Stimulated activated CD4-positive, alpha-beta T cell treated with anti-CD3 and anti-CD28 coated beads, Interleukin-4, amount 100 ng/mL, for 1 hour (primary cell): ENCODE data around the gene ZP2.
"Not testable (repeated sequence)": the region's sequence is repeated elsewhere in the genome, so short reads cannot be mapped to it uniquely, and the experiment has no call there.

Experiments used
- DNase-seq: peaks from one replicate; pipeline ENCODE4 v3.0.0-alpha.2; 2020

Gene ZP2

DNA sequence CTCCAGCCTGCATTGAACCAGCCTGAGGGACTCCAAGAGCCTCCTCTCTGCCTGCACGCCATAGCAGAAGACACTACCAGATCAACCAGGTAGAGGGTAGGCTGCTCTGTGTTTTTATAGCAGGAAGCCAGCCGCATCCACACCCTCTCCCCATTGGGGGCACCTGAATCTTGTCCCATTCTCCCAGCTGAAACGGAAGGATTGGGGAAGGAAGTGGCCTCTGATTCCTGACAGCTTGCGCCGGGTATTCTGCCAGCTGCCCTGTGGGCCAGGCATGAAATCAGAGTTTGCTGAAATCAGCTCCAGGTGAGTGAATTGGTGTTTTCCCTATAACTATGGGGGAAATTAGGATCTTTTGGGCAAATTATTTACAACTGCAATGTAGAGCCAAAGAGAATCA is at the start of gene ZP2:
Gene ZP2, minus strand, starts transcription at position 89 of the 400 bp plus-strand sequence. Its CDS starts 27 bp downstream, at position 62.
- no peak for DNase-seq

DNA sequence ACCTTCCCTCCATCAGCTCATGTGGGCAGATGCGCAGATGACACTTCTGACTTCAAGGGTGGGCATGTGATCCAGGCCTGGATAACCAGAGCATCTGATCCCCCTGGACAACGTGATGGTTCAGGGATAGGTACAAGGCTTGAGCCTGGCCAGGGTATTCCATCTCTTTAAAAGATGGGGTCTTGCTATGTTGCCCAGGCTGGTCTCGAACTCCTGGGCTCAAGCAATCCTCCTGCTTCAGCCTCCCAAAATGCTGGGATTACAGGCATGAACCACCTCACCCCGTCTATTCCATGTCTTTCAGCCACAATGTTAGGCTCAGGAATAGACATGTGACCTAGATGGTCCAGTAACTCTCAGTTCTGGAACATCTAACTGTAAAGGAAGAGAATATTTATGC is 45.9 kb upstream of the ZP2 start:
- no peak for DNase-seq

DNA sequence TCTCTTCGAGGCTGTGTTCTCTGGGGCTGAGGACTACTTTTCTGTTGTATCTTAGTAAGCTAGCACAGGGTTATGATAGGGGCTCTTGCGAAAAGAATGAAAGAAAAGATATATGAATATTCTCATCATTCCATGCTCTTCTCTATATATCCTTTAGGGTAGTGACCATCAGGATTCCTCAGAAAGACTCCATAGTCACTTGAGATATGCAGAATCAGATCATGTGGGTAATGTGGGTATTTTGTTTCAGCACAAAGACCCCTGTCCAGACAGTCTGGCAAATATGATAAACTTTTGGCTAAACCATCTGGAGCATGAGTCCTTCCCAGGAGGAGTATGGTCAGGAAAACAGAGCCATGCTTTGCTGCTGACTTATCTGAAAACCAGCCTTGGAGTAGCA is 45.3 kb upstream of the ZP2 start:
- no peak for DNase-seq

DNA sequence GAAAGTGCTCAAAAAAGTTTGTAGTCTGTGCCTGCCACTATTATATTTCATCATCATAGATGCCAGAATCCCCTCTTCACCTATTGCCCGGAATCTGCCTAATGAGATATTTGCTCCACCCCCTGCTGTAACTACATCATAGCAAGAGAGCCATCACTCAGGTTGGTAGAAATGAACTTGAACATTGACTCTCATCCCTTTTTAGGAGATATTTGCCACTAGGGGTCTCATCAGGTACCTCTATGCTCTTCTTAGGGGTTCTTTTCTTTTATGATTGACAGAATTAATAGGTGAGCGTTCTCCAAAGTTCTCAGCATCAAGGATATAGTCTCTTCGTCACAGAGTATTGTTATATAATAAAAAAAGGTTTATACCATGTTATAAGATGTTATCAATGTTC is 42.1 kb upstream of the ZP2 start:
- no peak for DNase-seq

DNA sequence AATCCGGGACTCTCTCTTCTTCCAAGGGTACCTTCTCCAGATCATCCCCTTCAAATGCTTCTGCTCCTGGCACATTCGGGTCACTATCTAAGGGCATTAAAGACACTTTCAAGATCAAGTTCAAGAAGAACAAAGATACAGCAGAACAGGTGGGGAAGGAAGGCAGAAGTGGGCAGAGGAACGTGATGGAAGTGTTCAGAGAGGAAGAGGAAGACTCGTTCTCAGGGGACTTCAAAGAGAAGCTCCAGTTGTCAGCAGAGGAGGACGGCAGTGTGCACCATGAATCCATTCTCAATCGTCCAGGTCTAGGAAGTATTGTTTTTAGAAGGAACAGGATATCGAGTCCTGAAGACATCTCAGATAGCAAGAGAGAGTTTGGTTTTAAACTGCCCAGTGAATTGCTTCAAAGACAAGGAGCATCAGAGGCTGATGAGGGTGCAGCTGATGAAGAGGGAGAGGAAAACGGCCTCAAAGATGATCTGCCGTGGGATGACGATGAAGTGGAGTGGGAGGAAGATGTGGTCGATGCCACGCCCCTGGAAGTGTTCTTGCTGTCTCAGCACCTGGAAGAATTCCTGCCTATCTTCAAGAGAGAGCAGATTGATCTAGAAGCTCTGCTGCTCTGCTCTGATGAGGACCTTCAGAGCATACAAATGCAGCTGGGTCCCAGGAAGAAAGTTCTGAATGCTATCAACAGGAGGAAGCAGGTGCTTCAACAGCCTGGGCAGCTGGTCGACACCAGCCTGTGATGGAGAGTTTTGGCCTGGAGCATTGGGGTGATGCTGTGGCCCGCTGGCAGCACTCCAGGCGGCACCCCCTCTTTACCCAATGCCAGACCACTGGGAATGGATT is 38.9 kb upstream of the ZP2 start:
- DNase-seq = no peak

DNA sequence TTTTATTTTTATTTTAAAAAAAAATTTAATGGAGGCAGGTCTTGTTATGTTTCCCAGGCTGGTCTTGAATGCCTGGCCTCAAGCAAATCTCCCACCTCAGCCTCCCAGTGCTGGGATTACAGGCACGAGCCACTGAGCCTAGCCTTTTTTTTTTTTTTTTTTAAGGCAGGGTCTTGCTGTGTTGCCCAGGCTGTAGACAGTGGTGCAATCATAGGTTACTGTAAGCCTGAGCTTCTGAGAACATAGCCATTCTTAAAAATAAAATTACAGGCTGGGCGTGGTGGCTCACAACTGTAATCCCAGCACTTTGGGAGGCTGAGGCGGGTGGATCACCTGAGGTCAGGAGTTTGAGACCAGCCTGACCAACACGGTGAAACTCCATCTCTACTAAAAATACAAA is 36.8 kb upstream of the ZP2 start:
- not testable (repeated sequence) for DNase-seq

DNA sequence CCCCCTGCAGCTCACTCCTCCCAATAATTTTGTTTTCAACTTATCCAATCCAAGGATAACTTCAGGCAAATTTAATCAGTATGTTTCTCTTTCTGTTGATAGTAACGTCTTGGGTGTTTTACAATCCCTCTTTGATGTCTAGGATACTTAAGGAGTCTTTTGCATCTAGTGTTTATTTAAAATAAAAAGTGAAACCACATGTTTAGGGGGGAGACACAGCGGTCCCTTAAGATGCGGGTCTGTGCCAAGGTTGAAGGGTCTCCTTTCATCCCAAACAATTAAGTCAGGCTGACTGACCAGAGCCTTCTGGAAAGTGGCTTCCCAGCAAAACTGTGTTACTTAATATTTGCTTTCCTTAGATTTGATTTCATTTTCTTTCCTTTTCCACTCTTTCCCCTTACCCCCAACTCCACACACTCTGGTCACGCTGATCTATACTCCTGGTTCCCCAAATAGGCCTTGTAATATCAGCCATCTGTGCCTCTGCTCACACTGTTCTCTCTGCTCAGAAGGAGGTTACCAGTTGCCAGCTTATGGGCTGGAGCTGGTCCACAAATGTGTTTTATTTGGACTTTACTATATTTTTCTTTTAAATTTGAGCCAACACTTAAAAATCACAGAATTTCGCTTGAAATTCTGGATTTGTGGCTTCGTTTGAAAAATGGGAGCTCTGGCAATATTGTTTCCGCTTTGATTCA is 33.3 kb upstream of the ZP2 start:
- no peak for DNase-seq

DNA sequence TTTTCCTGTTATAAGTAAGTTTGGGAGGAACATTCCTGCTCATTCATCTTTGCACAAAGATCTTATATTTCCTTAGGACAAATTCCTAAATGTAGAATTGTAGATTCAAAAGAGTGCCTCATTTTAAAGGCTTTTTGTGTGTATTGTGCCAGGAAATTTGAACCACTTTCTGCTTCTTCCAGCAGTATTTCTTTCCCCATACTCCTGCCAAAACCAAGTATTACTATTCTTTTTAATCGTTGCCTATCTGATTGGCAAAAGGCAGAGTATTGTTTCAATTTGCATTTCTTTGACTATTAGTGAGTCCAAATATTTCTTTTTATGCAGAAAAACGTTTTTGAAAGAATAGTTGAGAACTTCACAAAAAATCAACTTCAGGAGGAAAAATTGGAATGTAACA is 31.4 kb upstream of the ZP2 start:
- no peak for DNase-seq

DNA sequence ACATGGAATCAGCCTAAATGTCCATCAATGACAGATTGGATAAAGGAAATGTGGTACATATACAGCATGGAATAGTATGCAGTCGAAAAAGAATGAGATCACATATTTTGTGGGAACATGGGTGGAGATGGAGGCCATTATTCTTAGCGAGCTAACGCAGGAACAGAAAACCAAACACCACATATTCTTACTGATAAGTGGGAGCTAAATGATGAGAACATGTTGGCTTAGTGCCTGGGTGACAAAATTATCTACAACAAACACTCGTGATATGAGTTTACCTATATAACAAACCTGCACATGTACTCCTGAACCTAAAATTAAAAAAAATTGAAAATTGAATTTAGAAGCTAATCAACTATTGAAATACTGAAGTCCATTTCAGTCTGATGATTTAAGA is 28.3 kb upstream of the ZP2 start:
- no peak for DNase-seq

DNA sequence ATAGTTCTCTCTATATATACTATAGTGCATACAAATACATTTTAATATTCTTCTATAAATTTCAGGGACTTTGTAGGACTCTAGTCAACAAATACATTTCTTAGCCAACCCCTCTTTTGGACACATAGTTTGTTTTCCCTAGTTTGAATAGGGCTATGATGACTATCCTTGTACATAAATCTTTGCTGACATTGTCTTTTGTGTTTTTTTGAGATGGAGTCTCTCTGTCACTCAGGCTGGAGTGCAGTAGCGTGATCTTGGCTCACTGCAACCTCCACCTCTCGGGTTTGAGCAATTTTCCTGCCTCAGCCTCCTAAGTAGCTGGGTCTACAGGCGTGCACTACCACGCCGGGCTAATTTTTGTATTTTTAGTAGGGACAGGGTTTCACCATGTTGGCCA is 25.5 kb upstream of the ZP2 start:
- DNase-seq = no peak

DNA sequence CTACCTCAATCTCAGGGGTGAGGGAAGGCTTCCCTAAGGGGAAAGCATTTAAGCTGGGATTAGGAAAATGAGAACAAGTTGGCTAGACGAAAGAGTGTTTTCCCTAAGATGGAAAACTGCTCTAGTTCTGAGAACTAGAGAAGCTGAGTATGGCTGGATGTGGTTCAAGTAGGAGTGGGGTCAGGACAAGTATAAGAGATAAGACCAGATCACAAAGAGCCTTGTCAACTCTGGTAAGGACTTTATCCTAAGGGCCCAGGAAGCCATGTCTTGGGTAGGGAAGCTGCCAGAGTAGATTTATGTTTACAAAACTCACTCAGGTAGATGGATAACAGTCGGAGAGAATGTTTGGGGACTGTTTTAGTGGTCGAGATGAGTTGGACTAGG is 23.8 kb upstream of the ZP2 start:
- DNase-seq = no peak

DNA sequence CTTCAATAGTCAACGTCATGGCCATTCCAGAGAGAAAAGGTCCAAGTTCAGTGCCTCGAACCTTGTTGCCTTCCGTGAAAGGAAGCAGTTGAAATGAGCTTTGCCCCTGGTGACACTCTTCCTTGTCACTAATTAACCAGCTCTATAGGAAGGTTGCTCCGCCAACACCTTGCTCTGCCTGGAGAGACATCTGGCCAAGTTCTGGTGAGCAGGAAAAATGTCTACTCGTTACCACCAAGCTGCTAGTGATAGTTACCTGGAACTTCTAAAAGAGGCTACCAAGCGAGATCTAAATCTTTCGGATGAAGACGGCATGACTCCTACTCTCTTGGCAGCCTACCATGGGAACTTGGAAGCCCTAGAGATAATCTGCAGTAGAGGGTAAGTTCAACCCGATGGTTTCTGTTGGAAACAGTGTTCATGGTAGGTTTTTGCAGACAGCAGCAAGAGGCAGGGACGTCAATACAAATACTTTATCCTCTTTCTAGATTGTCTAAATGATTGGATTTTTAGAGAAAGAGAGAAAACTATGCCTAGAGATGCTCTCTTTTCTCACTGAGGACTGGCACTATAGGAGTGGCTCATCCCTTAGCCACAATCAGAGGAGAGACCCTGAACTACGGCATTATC is 22.3 kb upstream of the ZP2 start, which contains the start of gene ANKS4B:
Gene ANKS4B, plus strand, starts transcription at position 179 of the 630 bp plus-strand sequence. Its CDS starts 39 bp downstream, at position 218.
- DNase-seq = no peak

DNA sequence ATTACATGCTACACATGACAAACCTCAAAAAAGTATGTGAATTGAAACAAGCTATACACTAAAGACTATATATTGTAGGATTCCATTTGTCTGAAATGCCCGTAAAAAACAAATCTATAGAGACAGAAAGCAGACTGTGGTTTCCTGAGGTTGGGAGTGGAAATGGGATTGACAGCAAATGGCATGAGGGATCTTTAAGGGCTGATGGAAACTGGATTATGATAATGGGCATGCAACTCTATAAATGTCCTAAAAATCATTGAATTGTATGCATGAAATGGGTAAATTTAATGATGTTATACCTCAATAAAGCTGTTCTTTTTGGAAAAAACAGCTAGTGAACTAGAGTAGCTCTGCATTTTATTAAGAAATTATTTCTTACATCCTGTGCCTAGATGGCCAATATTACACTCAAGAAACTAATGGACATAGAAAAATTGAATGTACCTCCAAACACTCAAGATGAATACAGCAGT is 21.7 kb upstream of the ZP2 start:
- no peak for DNase-seq

DNA sequence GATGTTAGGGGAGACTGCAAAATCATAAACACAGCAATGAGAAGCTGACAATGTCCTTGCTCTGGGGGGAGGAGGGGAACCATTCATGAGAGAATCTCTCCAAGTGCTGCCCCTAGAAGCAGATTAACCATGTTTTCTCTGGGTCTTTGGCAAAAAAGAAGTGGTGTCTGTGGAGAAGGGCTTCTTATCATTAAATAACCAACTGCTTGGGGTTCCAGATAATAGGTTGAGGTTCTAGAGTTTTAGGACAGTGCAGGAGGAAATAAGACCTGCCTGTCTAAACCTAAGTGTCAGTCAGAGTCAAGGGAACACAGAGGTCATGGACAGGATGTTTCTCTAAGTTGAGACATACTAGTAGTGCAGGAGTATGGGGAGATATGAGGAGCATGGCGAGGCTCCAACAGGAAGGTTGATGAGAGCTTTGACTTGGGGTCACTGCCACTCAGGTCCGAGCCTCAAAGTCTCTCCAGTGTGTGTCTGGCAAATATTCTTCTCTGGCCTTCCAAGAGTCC is 17.0 kb upstream of the ZP2 start:
- no peak for DNase-seq

DNA sequence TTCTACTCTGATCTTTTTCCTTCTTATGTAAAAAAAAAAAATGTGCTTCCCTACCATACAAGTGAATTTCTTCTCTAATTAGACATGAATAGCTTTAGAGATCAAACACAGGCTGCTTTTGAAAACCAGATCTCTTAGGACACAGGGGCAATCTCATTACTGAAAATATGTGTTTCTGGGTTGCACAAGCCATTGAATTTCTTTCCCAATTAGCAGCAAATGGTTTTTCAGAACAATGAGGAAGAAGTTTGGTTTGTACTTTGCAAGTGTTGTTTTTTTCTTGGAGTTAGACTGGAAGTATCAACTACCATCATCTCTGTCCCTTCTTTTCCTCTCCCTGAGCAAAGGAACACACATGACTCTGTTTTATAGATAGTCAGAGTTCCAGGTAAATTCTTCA is 16.5 kb upstream of the ZP2 start:
- DNase-seq = no peak

DNA sequence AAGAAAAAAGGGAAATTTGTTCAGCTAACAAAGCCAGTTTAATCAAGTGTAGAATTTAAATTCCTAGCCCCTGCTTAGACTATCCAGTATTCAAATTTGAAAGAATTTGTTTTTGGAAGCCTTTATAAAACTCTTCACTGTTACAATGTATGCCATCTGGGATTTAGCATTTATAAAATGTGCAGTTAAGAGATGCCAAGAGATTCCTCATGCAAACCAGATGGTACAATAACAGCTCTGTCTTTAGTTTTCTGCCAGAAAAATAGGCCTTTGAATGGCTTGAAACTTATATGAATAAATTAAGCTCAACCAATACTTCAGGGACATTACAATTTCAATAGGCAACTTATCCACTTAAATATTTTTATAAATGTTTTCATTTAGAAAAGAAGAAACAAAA is 15.4 kb upstream of the ZP2 start:
- no peak for DNase-seq

DNA sequence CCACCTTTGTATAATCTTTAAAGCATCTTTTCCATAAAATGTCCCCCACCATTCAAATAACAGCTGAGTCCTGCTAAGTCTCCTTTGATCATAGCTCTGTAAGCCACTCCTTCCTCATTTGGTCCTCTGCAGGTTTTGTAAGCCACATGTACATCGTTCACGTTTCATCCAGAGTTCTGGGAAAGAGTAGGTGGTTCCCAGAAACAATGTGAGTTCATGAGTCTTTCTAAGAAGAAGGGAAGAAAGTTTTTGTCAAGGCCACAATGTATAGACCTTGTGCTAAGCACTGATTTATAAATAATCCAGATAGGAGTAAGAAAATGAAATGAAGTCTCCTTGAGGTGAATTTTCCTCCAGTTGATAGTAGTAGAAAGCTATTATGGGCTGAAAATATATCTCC is 13.4 kb upstream of the ZP2 start:
- no peak for DNase-seq

DNA sequence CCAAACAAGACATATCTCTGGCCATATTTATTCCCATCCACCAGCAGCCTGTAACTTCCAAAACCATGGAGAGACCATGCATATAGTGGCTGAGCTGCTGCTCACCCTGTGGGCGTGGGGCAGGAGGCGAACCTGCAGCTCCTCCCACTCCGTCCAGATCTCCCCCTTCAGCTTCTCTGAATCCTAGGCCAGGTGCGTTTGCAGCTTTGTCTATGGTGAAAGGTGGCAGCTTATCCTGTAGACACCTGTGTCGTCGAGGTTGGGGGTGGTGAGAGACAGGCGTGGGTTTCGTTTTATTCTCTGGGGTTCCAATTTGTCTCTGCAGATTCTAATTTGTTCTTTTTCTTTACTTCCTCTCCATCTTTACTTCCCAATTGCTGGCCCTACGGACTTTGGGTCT is 12.4 kb upstream of the ZP2 start:
- DNase-seq = no peak

DNA sequence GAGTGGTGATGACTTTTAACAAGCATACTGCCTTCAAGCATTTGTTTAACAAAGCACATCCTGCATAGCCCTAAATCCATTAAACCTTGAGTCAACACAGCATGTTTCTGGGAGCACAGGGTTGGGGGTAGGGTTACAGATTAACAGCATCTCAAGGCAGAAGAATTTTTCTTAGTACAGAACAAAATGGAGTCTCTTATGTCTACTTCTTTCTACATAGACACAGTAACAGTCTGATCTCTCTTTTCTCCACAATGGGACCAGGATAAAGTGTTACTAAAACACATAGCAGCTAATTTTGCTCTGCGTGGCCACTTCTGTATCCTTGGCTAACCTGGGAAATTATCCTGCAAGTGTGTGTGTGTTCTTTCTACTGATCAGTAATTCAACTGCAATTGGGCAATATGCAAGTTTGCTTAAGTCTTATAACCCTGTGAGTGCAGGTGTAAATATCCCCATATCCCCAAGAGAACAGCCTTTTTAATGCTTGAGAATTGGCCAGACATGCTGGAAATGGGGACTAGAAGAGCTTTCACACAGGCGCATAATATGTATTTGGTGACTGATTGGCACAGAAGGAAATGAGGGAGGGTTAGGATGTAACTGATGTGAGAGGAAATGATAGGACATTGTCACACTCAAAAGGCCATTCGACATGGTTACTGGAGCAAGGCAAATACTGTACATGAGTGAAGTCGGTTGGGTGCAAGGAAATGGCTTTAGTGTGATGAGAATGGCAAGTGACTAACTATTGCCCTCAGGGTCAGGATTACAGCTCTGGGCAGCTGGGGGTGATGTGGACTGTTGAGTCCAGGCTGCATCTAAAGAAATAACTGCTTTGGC is 11.3 kb upstream of the ZP2 start:
- no peak for DNase-seq

DNA sequence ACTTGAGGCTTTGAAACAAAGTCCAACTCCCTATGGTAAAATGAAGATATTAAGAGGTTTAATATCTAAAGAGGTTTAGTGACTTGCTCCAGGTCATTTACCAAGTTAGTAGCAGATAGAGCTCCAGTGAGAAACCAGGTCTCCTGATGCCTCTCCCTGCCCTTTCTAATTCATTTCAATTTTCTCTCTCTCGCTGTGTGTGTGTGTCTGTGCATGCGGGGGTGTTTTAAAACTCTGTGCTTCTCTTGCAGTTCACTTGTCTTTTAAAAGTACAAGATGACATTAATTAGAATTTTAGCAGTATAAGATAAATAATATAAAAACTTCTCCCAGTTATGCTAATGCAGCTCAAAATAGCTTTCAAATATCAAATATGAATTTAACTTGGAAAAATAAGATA is 8.2 kb upstream of the ZP2 start:
- no peak for DNase-seq

DNA sequence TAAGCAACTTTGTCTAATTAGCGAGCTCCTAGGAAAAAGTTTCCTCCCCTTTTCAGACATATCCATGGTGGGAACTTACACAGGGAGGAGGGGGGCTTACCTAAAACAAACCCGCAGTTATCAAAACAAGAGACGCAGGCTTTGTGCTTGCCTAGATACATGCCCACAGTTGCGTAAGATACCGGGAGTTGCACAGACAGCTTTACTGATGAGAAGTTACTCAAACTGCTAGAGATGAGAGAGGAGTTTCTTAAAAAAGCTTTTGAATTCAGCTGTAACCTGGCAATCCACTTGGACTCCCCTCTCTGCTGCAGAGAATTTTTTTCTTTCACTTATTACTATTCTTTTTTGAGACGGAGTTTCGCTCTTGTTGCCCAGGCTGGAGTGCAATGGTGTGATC is 6.8 kb upstream of the ZP2 start:
- no peak for DNase-seq

DNA sequence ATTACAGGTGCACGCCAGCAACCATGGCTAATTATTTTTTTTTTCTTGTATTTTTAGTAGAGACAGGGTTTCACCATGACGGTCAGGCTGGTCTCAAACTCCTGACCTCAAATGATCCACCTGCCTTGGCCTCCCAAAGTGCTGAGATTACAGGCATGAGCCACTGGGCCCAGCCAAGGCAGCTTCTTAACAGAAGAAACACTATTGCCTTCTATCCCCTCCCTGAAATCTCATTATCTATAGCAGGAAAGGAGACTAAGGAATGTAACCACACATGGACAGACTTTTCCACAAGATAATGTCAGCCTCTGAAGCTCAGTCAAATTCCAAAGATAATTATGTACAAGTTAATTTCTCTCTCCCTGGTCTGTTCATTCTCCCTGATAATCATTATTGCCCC is 5.7 kb upstream of the ZP2 start:
- no peak for DNase-seq

DNA sequence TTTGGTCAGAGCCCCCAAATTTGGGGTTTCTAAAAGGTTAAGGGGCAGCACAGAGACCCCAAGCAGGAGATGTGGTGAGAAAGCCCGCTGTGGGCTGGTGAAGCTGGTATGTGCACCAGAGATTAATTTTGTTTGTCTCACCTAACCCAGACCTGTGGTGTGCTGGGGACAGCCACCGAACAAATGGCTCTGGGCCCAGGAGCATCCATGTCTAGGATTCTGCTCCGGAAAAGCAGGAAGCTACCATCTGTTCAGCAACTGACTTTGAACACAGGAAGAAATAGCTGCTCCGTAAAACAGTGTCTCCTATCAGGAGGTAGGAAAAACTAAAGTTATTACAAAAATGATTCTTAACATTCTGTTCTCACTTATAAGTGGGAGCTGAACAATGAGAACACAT is 2.7 kb upstream of the ZP2 start:
- DNase-seq = no peak
